Medulla oblongata (tissue), 1 donor: ENCODE data around the gene FAM89A.
A peak's percentile ranks its signal among the peaks of the same experiment; 100 is the strongest.
"Not testable (repeated sequence)": the region's sequence is repeated elsewhere in the genome, so short reads cannot be mapped to it uniquely, and the experiment has no call there.

Source experiments
- DNase-seq: peaks from one replicate; pipeline ENCODE4 v3.0.0-alpha.2; 2015; ENCODE audit errors: extremely low spot score

FAM89A gene

GRCh38 chr1:230994860-230995259 lies 45.2 kb downstream of the FAM89A start:
- no peak for DNase-seq

GRCh38 chr1:230992100-230992774 lies 47.8 kb downstream of the FAM89A start:
- peak; percentile 30 for DNase-seq

- DNase-seq = no peak
These were observed 52.6 kb downstream of the FAM89A start for GRCh38 chr1:230987448-230987847.

- peak; percentile 54 for DNase-seq
These were observed 53.1 kb downstream of the FAM89A start for GRCh38 chr1:230986976-230987375.

GRCh38 chr1:230985711-230986110 lies 54.3 kb downstream of the FAM89A start:
- DNase-seq = no peak

- not testable (repeated sequence) for DNase-seq
These were observed 55.2 kb downstream of the FAM89A start for GRCh38 chr1:230984622-230985515.

GRCh38 chr1:230983811-230984210 lies 56.2 kb downstream of the FAM89A start:
- DNase-seq = no peak

GRCh38 chr1:230982696-230983095 lies 57.4 kb downstream of the FAM89A start:
- no peak for DNase-seq

- no peak for DNase-seq
These were observed 60.1 kb downstream of the FAM89A start for GRCh38 chr1:230979952-230980351.

GRCh38 chr1:230979389-230979716 lies 60.7 kb downstream of the FAM89A start:
- no peak for DNase-seq

GRCh38 chr1:230978491-230979388 lies 61.3 kb downstream of the FAM89A start, which contains the start of the genes ARV1 and TTC13:
ARV1 (plus strand) TSS chr1:230979094; CDS start chr1:230979106, 12 bp downstream.
TTC13 (minus strand) TSS chr1:230978861; CDS start chr1:230978830, 31 bp downstream.
- peak; percentile 99 for DNase-seq

- DNase-seq = peak; percentile 41
These were observed 62.1 kb downstream of the FAM89A start for GRCh38 chr1:230977761-230978490.

GRCh38 chr1:230976825-230977747 lies 63.0 kb downstream of the FAM89A start:
- peak; percentile 48 for DNase-seq

GRCh38 chr1:230976360-230976759 lies 63.7 kb downstream of the FAM89A start:
- DNase-seq = no peak

GRCh38 chr1:230975636-230976035 lies 64.4 kb downstream of the FAM89A start:
- DNase-seq = no peak

- peak; percentile 27 for DNase-seq
These were observed 67.2 kb downstream of the FAM89A start for GRCh38 chr1:230972855-230973271.

GRCh38 chr1:230971771-230972170 lies 68.3 kb downstream of the FAM89A start:
- DNase-seq = no peak

GRCh38 chr1:230970432-230970831 lies 69.6 kb downstream of the FAM89A start:
- no peak for DNase-seq
